Glomerular visceral epithelial cell (primary cell): ENCODE measurements around the gene ANKLE2.
A peak's percentile ranks its signal among the peaks of the same experiment; 100 is the strongest.
"Not testable (repeated sequence)": the region's sequence is repeated elsewhere in the genome, so short reads cannot be mapped to it uniquely, and the experiment has no call there.

Experiments used
- DNase-seq: peaks from one replicate; pipeline ENCODE4 v3.0.0-alpha.2; 2016; ENCODE audit errors: extremely low spot score

ANKLE2 gene

GRCh38 chr12:132761032-132761920, at the start of gene ANKLE2:
TSS of gene ANKLE2 (minus strand) at chr12:132761832. CDS start at chr12:132761798, 34 bp downstream.
- DNase-seq = peak; percentile 57

GRCh38 chr12:132809391-132809790, 47.8 kb upstream of the ANKLE2 start:
- peak; percentile 12 for DNase-seq

- no peak for DNase-seq
Measured at GRCh38 chr12:132807295-132808092, 45.9 kb upstream of the ANKLE2 start.

GRCh38 chr12:132806857-132807256, 45.2 kb upstream of the ANKLE2 start:
- DNase-seq = no peak

GRCh38 chr12:132804426-132804861, 42.8 kb upstream of the ANKLE2 start:
- no peak for DNase-seq

GRCh38 chr12:132803888-132804287, 42.3 kb upstream of the ANKLE2 start:
- no peak for DNase-seq

- no peak for DNase-seq
Measured at GRCh38 chr12:132803125-132803524, 41.5 kb upstream of the ANKLE2 start.

- DNase-seq = no peak
Measured at GRCh38 chr12:132801741-132802140, 40.1 kb upstream of the ANKLE2 start.

- no peak for DNase-seq
Measured at GRCh38 chr12:132798836-132799235, 37.2 kb upstream of the ANKLE2 start.

GRCh38 chr12:132797820-132798570, 36.4 kb upstream of the ANKLE2 start:
- no peak for DNase-seq

- no peak for DNase-seq
Measured at GRCh38 chr12:132795847-132796246, 34.2 kb upstream of the ANKLE2 start.

- DNase-seq = not testable (repeated sequence)
Measured at GRCh38 chr12:132791940-132792339, 30.3 kb upstream of the ANKLE2 start.

- DNase-seq = no peak
Measured at GRCh38 chr12:132789099-132789471, 27.5 kb upstream of the ANKLE2 start.

GRCh38 chr12:132788375-132789098, 26.9 kb upstream of the ANKLE2 start:
- DNase-seq = no peak

- no peak for DNase-seq
Measured at GRCh38 chr12:132787877-132788276, 26.2 kb upstream of the ANKLE2 start.

GRCh38 chr12:132786192-132786591, 24.6 kb upstream of the ANKLE2 start:
- no peak for DNase-seq

- no peak for DNase-seq
Measured at GRCh38 chr12:132784580-132784979, 22.9 kb upstream of the ANKLE2 start.

- no peak for DNase-seq
Measured at GRCh38 chr12:132783917-132784531, 22.4 kb upstream of the ANKLE2 start.

GRCh38 chr12:132781938-132782337, 20.3 kb upstream of the ANKLE2 start:
- DNase-seq = no peak

GRCh38 chr12:132779781-132780353, 18.2 kb upstream of the ANKLE2 start:
- DNase-seq = no peak

- no peak for DNase-seq
Measured at GRCh38 chr12:132777614-132778013, 16.0 kb upstream of the ANKLE2 start.
